ENCODE measurements around the gene MYH7. TPM values are rescaled to one million over a fixed set of nuclear protein-coding genes. Genes with fewer than 3 reads are reported as not detected.
"Not testable (repeated sequence)": the region's sequence is repeated elsewhere in the genome, so short reads cannot be mapped to it uniquely, and the experiment has no call there.

Gene MYH7
- total RNA-seq, 6 donors from 2014 or later: not detected

DNA sequence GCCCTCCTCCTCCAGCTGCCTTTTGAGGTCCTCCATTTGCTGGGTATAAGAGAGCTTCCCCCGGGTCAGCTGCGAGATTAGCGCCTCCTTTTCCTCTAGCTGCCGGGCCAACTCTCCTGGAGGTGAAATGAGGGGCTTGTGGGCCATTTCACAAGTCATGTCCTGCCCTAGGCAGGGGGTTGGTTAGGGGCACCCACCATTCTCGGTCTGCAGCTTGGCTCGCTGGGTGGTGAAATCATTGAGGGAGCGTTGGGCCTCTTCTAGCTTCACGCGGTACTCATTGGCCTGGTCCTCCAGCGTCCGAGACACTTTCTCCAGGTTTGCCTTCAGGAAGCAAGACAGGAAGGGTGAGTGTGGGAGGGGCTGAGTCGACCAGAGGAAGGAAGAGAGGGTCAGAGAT lies 46.1 kb downstream of the MYH7 start:
- TF ChIP-seq POLR2AphosphoS5 (IDR thresholded peaks at IDR 0.05): no peak
- DNase-seq: no peak
- 64 to 77% methylated on average over 8 to 12 of the region's 12 CpGs for WGBS, 2 donors
- Histone ChIP-seq H3K4me3 (no peak overlapping the region), H3K4me1 (no peaks in the 10 kb centered on the region), H3K9me3 (no peaks in the 10 kb centered on the region), H3K27ac (no peak overlapping the region), H3K27me3 (no peaks in the 10 kb centered on the region), H3K36me3 (no peaks in the 10 kb centered on the region)
- ATAC-seq (ENCODE audit: low FRiP score in 2 of 2): no peak

DNA sequence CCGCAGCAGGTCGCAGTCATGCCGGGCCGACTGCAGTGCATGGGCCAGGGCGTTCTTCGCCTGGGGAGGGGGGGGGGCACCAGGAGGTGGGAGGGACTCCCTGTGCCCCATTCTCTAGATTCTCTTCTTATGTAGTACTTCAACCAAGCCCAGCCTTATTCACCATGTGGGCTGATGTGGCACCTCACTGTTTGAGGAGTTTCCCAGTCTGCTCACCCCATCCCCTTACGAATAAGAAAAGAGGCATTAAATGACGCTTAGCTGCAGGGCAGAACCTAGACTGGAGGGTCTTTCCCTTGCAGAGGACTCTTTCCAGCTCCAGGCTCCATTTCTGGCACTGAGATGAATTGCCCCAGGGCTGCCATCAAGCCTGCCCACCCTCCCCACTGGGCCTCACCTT lies 46.5 kb downstream of the MYH7 start:
- no peak overlapping the region for H3K4me3 ChIP-seq
- no peak for DNase-seq
- no peaks in the 10 kb centered on the region for H3K27me3 ChIP-seq
- TF ChIP-seq EP300 (IDR thresholded peaks at IDR 0.05): no peak
- TF ChIP-seq POLR2AphosphoS5 (IDR thresholded peaks at IDR 0.05): no peak
- no peak for TF ChIP-seq POLR2A (IDR thresholded peaks at IDR 0.05)
- TF ChIP-seq, protein P1, sequence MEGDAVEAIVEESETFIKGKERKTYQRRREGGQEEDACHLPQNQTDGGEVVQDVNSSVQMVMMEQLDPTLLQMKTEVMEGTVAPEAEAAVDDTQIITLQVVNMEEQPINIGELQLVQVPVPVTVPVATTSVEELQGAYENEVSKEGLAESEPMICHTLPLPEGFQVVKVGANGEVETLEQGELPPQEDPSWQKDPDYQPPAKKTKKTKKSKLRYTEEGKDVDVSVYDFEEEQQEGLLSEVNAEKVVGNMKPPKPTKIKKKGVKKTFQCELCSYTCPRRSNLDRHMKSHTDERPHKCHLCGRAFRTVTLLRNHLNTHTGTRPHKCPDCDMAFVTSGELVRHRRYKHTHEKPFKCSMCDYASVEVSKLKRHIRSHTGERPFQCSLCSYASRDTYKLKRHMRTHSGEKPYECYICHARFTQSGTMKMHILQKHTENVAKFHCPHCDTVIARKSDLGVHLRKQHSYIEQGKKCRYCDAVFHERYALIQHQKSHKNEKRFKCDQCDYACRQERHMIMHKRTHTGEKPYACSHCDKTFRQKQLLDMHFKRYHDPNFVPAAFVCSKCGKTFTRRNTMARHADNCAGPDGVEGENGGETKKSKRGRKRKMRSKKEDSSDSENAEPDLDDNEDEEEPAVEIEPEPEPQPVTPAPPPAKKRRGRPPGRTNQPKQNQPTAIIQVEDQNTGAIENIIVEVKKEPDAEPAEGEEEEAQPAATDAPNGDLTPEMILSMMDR (IDR thresholded peaks at IDR 0.05): no peak
- no peaks in the 10 kb centered on the region for H3K36me3 ChIP-seq
- H3K4me1 ChIP-seq: no peaks in the 10 kb centered on the region
- no peaks in the 10 kb centered on the region for H3K9me3 ChIP-seq
- no peak overlapping the region for H3K27ac ChIP-seq
- 90% methylated on average over 6 to 7 of the region's 8 CpGs for WGBS, 2 donors
- no peak for ATAC-seq (ENCODE audit: low FRiP score in 2 of 2)

DNA sequence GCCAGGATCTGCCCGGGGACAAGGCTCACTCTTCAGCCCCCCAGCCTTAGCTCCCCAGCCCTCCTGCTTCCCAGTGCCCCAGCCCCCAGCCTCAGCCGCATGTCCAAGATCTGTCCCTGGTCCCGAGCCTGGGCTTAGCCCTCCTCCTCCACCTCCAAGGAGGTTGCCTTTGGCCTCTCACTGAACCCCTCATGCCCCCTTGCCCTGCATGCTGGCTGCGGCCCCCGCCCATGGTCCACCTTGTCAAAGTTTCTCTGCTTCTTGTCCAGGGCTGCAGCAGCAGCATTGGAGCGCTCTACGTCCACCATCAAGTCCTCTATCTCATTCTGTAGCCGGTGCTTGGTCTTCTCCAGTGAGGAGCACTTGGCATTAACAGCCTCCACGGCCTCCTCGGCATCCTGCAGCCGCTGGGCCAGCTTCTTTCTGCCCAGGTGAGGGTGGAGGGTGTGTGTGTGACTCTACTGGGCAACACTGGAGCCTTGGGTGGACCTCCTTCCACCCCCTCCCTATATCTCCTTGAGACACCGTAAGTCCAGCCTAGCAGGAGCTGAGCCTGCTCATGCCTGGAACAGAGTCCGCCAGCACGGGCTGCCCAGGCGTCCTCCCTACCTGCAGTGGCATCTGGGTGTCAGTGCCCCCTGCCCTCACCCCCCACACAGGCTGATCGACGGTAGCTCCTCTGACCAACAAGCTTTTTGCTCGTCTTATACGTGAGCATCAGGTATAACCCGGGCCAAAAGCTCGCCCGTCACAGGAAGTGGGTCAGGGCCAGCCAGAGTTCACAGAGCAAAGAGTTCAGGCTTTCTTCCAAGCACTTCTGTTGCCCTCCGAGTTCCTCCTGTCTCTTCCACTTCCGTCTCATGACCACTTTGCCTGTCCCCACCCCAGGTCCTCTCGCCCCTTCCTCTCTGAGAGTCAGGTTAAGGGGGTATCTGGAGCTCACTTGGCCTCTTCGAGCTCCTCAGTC lies 47.3 kb downstream of the MYH7 start:
- no peaks in the 10 kb centered on the region for H3K4me1 ChIP-seq
- no peak for DNase-seq
- H3K27ac ChIP-seq: no peak overlapping the region
- no peaks in the 10 kb centered on the region for H3K36me3 ChIP-seq
- H3K27me3 ChIP-seq: no peaks in the 10 kb centered on the region
- H3K4me3 ChIP-seq: no peak overlapping the region
- no peak for ATAC-seq (ENCODE audit: low FRiP score in 2 of 2)
- H3K9me3 ChIP-seq: no peaks in the 10 kb centered on the region
- WGBS, 2 donors: 74 to 78% methylated on average over 21 to 25 of the region's 26 CpGs
- TF ChIP-seq POLR2A (IDR thresholded peaks at IDR 0.05) (no peak), EP300 (IDR thresholded peaks at IDR 0.05) (no peak), POLR2AphosphoS5 (IDR thresholded peaks at IDR 0.05) (no peak)
- TF ChIP-seq, protein P1 (IDR thresholded peaks at IDR 0.05): no peak

DNA sequence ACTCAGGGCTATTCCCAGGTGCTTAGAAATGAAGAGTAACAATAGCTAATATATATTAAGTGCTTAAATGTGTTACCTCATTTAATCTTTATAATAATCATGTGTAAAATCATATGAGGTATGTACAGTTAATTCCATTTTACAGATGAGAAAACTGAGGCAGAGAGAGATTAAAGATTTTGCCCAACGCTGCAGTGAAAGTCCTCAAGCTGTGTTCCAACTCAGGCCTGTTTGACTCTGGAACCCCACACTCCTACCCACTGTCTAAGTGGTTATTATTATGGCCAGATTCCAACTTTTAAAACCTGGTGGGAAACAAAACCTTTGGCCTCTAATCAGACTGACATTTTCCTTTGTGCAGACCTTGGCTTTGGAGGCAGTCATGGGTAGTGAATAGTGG lies 48.5 kb downstream of the MYH7 start:
- TF ChIP-seq, protein P1 (IDR thresholded peaks at IDR 0.05): no peak
- TF ChIP-seq POLR2AphosphoS5 (IDR thresholded peaks at IDR 0.05): no peak
- no peak for TF ChIP-seq EP300 (IDR thresholded peaks at IDR 0.05)
- TF ChIP-seq POLR2A (IDR thresholded peaks at IDR 0.05): no peak
- H3K4me1 ChIP-seq: no peaks in the 10 kb centered on the region
- H3K27ac ChIP-seq: no peak overlapping the region
- DNase-seq: no peak
- no peak for ATAC-seq (ENCODE audit: low FRiP score in 2 of 2)
- no peaks in the 10 kb centered on the region for H3K36me3 ChIP-seq
- no peaks in the 10 kb centered on the region for H3K27me3 ChIP-seq
- WGBS, 2 donors: 88 to 90% methylated on average over 1 of the region's 1 CpG
- H3K9me3 ChIP-seq: no peaks in the 10 kb centered on the region
- H3K4me3 ChIP-seq: no peak overlapping the region

DNA sequence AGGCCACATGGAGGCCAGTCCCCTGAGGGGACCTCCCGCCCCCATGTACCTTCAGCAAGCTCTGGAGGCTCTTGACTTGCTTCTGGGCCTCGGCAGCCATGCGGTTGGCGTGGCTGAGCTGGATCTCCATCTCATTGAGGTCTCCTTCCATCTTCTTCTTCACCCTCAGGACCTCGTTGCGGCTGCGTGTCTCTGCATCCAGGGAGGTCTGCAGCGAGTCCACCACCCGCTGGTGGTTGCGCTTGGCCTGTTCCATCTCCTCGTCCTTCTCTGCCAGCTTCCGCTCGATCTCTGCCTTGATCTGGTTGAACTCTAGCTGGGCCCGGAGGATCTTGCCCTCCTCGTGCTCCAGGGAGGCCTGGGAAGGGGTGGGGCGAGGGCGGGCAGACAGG lies 49.2 kb downstream of the MYH7 start:
- WGBS, 2 donors: 89 to 91% methylated on average over 17 of the region's 17 CpGs

More for the DNA sequence above, 49.2 kb downstream of the MYH7 start:
- not testable (repeated sequence) for H3K4me1 ChIP-seq; H3K4me3 ChIP-seq; DNase-seq; H3K27me3 ChIP-seq; H3K36me3 ChIP-seq; H3K9me3 ChIP-seq; H3K27ac ChIP-seq; ATAC-seq (ENCODE audit: low FRiP score in 2 of 2)
